Measurements from ENCODE around the gene SNX15. TPM values are rescaled to one million over a fixed set of nuclear protein-coding genes. Genes with fewer than 3 reads are reported as not detected.
A peak's percentile ranks its signal among the peaks of the same experiment; 100 is the strongest.
"Not testable (repeated sequence)": the region's sequence is repeated elsewhere in the genome, so short reads cannot be mapped to it uniquely, and the experiment has no call there.

SNX15 gene
- total RNA-seq, 1 experiment from 2014 or later = 21.0 TPM

GRCh38 chr11:65021509-65021908 lies 5.7 kb upstream of the SNX15 start:
- DNase-seq (ENCODE audit: unreplicated experiment) = no peak
- Mint-ChIP-seq H3K36me3 (ENCODE audit: insufficient read depth, unreplicated experiment) (peaks cover 6% of the 10 kb centered on the region), H3K27ac (ENCODE audit: low read depth, unreplicated experiment) (no peak overlapping the region), H3K4me1 (ENCODE audit: insufficient read depth, unreplicated experiment) (peaks cover 11% of the 10 kb centered on the region), H3K27me3 (ENCODE audit: insufficient read depth, unreplicated experiment) (no peaks in the 10 kb centered on the region), H3K4me3 (ENCODE audit: unreplicated experiment) (no peak overlapping the region), H3K9me3 (ENCODE audit: unreplicated experiment) (no peaks in the 10 kb centered on the region)
- ChIA-PET CTCF (interaction anchor here (0.6 to 1.4 kb wide), 2 partner anchors 112 to 173 kb away, joined by 3 to 4 read pairs; no protein-coding TSS in a partner anchor), POLR2A (no interaction called here)
- no peak for TF ChIP-seq CTCF (IDR thresholded peaks at IDR 0.05; ENCODE audit: unreplicated experiment)
- intact Hi-C loops (cut with micrococcal nuclease) = no loop called here
- no TSS peak for BruUV-seq (replicated peaks)

GRCh38 chr11:65023502-65023901 lies 3.7 kb upstream of the SNX15 start:
- BruUV-seq (replicated peaks); DNase-seq (ENCODE audit: unreplicated experiment); H3K27me3 Mint-ChIP-seq (ENCODE audit: insufficient read depth, unreplicated experiment); H3K9me3 Mint-ChIP-seq (ENCODE audit: unreplicated experiment); intact Hi-C loops (cut with micrococcal nuclease); H3K4me3 Mint-ChIP-seq (ENCODE audit: unreplicated experiment); H3K36me3 Mint-ChIP-seq (ENCODE audit: insufficient read depth, unreplicated experiment); H3K27ac Mint-ChIP-seq (ENCODE audit: low read depth, unreplicated experiment): not testable (repeated sequence)
- ChIA-PET CTCF (interaction anchor here (0.6 kb wide), 1 partner anchor 162 kb away, joined by 3 read pairs; no protein-coding TSS in a partner anchor), POLR2A (interaction anchor here (1.3 kb wide), 1 partner anchor 9 kb away, joined by 5 read pairs; the partner anchor contains the start of gene ARL2)
- peaks cover 12% of the 10 kb centered on the region for H3K4me1 Mint-ChIP-seq (ENCODE audit: insufficient read depth, unreplicated experiment)

GRCh38 chr11:65026810-65027209 lies 429 bp upstream of the SNX15 start:
- ChIA-PET POLR2A (interaction anchor here (0.8 to 3.7 kb wide), 15 partner anchors 8 to 590 kb away, joined by 3 to 28 read pairs (median 3); partner anchors contain the start of genes ARL2, FAU, MRPL49 and SAC3D1), CTCF (interaction anchor here (0.8 to 5.9 kb wide), 7 partner anchors 12 to 179 kb away, joined by 3 to 64 read pairs (median 3); partner anchors contain the start of genes ARL2 and SAC3D1)
- no TSS peak for BruUV-seq (replicated peaks)
- Mint-ChIP-seq H3K27ac (ENCODE audit: low read depth, unreplicated experiment) (peak overlapping the region; percentile 30), H3K4me1 (ENCODE audit: insufficient read depth, unreplicated experiment) (peaks cover 12% of the 10 kb centered on the region), H3K27me3 (ENCODE audit: insufficient read depth, unreplicated experiment) (no peaks in the 10 kb centered on the region), H3K4me3 (ENCODE audit: unreplicated experiment) (peak overlapping the region; percentile 75), H3K9me3 (ENCODE audit: unreplicated experiment) (no peaks in the 10 kb centered on the region), H3K36me3 (ENCODE audit: insufficient read depth, unreplicated experiment) (peaks cover 5% of the 10 kb centered on the region)
- no peak for DNase-seq (ENCODE audit: unreplicated experiment)
- intact Hi-C loops (cut with micrococcal nuclease) = loop anchor here (5.0 kb wide), 2 partner anchors 55 to 110 kb away; partner anchors contain the start of genes ATG2A, CDCA5 and ZFPL1
- TF ChIP-seq CTCF (IDR thresholded peaks at IDR 0.05; ENCODE audit: unreplicated experiment) = no peak

GRCh38 chr11:65032216-65032615 lies 5.0 kb downstream of the SNX15 start:
- intact Hi-C loops (cut with micrococcal nuclease) = no loop called here
- no TSS peak for BruUV-seq (replicated peaks)

More at GRCh38 chr11:65032216-65032615, 5.0 kb downstream of the SNX15 start:
- TF ChIP-seq CTCF (IDR thresholded peaks at IDR 0.05; ENCODE audit: unreplicated experiment) = no peak
- H3K27ac Mint-ChIP-seq (ENCODE audit: low read depth, unreplicated experiment) = no peak overlapping the region
- ChIA-PET POLR2A (interaction anchor here (0.6 kb wide), 1 partner anchor 66 kb away, joined by 3 read pairs; no protein-coding TSS in a partner anchor), CTCF (interaction anchor here (0.6 kb wide), 1 partner anchor 41 kb away, joined by 4 read pairs; no protein-coding TSS in a partner anchor)
- H3K9me3 Mint-ChIP-seq (ENCODE audit: unreplicated experiment) = no peaks in the 10 kb centered on the region
- H3K4me3 Mint-ChIP-seq (ENCODE audit: unreplicated experiment) = no peak overlapping the region
- H3K4me1 Mint-ChIP-seq (ENCODE audit: insufficient read depth, unreplicated experiment) = peaks cover 6% of the 10 kb centered on the region
- peaks cover 34% of the 10 kb centered on the region for H3K36me3 Mint-ChIP-seq (ENCODE audit: insufficient read depth, unreplicated experiment)
- no peak for DNase-seq (ENCODE audit: unreplicated experiment)
- H3K27me3 Mint-ChIP-seq (ENCODE audit: insufficient read depth, unreplicated experiment) = no peaks in the 10 kb centered on the region

All from MCF 10A (cell line).